NCI-H1048 (cell line): ENCODE results near the gene UBE2J2.

Experiments
- DNase-seq: peaks from one replicate; lab custom pipeline; 2025; lab: John Stamatoyannopoulos, UW

The UBE2J2 gene

GRCh38 chr1:1226566-1227362 is 46.9 kb downstream of the UBE2J2 start:
- no peak for DNase-seq

DNA sequence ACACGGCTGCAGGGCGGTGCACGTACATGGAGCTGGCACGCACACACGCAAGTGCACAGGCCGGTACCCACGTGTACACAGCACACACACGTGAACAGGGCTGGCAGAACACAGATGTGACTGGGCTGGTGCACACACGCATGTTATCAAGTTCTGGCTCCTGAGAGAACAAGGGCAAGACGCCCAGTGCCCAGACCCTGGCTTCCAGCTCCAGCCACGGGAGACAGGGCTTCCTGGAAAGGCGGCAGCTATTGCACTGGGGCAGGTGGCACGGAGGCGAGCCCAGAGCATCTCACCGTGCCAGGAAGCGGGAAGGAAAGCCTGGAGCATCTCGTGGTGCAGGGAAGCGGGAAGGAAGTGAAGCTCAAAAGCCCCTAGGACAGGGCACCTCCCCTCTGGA is 47.7 kb downstream of the UBE2J2 start:
- no peak for DNase-seq

GRCh38 chr1:1225238-1225845 is 48.3 kb downstream of the UBE2J2 start:
- DNase-seq, result no peak

DNA sequence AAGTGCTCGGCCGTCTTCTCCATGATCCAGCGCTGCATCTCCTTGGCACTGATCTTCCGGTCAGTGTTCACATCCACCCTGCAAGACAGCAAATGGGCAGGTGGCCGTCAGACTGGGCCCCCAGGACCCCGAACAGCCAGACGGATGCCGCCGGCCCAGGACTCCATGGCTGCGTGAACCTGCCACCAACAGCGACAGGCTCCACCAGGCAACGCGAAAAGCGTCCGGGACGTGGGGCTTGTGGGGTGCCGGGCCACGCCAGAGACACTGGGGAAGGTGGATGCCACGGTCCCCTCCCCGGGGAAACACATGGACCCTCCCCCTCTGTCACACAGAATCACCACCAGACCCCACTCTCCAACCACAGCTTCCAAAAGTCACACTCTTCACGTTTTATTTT is 49.8 kb downstream of the UBE2J2 start:
- no peak for DNase-seq

DNA sequence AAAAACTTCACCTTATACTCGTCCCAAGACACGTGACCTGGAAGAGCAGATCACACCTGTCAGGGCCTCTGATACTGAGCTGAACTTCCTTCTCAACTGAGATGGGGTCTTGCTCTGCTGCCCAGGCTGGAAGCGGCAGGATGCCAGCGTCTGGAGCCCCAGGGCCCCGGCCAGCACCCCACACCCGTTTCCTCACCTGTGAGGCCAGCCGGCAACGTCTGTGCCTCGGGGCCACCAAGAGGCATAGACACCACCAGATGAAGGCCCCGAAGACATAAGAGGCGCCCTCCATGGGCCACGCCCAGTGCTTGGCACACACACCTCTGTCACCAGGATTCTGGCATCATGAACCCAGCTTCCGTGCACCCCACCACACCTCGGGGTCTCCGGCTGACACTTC is 50.3 kb downstream of the UBE2J2 start:
- DNase-seq, result no peak

DNA sequence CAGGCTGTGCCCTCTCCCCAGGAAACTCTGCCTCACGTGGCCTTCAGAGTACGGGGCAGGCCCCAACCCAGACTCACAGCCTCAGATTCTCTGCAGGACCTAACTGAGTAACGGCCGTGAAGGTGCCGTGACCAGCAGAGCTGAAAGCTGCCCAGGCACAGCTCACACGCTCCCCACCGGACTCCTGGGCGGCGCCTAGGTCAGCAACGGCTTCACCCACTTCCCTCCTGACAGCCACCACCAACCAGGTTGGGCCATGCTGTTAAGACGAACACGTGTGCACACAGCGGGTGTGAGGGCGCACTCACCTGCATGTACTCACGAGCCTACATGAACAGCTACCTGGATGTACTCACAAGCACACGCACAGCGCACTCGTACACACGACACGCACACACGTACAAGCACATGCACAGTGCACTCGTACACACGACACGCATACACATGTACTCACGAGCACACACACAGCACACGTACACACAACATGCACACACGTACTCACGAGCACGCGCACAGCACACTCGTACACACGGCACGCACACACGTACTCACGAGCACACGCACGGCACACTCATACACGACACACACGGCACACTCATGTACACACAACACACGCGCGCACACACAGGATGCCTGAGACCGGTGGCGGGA is 51.0 kb downstream of the UBE2J2 start:
- DNase-seq, result no peak

- DNase-seq, result no peak
Measured at GRCh38 chr1:1221887-1222574, 51.6 kb downstream of the UBE2J2 start.

DNA sequence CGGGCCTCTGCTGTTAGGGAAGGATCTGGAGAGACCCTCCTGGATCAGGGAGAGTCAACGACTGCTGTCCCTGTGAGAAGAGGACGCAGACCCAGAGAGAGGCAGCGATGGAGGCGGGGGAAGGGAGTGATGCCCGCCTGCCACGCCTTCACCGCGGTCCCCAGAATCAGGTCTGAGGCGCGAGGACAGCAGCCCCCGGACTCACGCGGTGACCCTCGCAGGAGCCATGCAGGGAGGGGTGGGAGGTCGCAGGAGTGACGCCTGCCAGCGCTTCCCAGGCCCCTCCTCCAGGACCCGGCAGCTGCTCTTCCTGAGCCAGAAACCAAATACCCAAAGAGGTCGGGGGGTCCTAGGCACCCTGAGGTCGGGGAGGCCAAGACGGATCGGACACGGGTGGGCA is 53.5 kb downstream of the UBE2J2 start:
- no peak for DNase-seq

DNA sequence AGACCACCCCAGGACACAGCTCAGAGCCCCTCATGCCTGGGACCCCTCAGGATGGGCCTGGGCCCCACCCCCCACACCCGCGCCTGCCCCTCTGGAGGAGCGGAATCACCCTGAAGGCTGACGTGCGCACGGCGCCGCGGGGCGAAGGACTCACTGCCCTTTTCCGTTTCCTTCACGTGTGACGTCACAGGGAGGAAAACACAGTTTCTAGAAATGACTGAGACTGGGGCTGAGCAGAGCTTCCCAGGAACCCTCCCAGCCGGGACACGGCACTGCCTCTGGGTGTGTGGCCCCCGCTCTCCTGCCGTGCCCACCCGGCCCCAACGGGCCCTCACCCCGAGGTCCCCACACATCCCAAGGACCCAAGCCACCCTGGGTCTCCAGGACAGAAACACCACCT is 54.3 kb downstream of the UBE2J2 start:
- no peak for DNase-seq

DNA sequence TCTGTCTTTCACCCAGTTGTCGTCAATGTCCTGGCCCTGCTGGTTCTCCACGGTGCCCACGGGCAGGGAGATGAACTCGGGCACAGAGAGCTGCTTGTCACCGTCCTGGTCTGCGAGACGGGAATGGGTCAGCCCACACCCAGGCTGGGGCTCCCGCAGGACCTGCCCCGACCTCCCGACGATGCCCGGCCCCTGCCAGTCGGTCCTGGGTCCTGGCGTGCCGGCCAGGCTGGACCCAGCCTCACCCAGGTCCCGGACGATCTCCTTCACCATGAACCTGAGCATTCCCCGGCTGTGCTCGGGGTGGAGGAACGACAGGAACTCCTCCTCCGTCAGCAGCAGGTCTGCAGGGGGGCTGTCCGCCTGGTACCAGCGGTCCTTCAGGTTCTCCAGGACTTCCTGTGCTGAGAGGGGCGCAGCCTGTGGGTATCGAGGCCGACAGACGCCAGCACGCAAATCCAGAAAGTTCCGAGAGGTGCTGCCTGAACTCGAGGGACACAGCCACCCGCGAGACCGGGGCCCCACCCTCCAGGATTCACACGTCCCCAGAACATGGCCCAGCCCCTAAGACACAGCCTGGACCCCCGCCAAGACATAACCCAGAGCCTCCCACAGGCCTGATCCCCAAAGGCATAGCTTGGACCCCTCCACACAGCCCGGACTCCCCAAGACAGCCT is 55.0 kb downstream of the UBE2J2 start:
- no peak for DNase-seq

GRCh38 chr1:1217621-1218523 is 55.8 kb downstream of the UBE2J2 start:
- no peak for DNase-seq

DNA sequence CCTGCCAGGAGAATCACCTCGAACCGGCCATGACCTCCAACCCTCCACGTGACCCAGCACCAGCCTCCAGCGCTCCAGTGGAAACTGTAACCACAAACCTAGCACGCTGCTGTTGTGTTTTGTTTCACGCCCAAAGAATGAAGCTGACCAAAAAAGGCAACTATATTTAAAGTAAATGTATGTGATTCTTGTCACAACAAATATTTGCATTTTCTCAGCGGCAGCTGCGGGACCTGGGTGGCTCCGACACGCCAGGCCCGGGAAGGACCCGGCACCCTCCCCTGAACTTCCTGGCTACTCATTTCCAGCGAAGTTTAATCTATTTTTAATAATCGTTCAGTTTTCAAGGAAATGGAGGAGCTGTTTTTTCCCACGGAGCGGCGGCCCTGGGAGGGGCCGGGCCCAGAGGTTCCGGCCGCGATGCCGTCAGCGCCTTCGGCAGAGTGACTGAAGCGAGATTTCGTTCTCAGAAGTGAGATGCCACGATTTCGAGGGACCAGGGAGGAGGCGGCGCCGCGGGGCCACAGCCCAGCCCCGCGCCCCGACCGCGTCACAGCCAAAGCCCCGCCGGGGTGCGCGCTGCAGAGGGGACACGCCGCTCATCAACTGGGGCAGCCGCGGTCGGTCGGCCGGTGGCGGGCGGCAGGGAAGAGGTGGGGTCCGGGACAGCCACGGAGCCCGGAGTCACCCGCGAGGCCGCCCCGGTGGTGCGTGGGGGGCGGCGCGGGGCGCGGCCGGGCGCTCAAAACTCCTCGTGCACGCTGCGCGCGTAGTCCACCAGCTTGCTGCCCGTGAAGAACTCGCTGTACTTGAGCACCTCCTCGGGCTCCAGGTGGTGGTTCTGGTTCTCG is 56.7 kb downstream of the UBE2J2 start:
- DNase-seq, result no peak

GRCh38 chr1:1215881-1216605 is 57.6 kb downstream of the UBE2J2 start:
- no peak for DNase-seq

DNA sequence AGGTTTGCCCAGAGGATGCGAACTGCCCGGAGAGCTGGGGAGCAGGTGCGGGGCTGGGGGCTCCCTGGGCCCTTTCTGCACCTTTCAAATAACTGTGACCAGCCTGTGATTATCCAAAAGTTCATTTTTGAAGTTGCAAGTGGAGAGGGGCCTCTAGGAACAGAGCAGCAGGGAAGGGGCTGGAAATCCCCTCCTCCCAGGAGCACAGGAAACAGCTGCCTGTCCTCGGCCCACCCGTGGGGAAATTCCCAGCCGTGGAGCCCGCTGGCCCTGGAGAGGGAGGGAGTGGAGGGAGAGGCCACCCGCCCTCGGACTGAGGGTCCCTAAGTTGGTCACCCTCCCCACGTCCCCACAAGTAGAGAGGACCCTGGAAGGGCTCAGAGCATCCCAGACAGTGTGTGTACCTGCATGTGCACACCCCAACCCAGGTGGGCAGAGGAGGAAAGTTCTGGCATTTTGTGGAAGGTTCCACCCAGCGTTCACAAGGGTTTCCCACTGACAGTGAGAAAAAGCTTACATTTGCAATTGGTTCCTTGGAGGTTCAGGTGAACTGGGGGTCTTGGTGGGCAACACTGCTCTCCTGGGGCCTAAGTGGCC is 58.5 kb downstream of the UBE2J2 start:
- no peak for DNase-seq

GRCh38 chr1:1213345-1214265 is 60.0 kb downstream of the UBE2J2 start, which contains the start of gene TNFRSF4:
TSS of gene TNFRSF4 (minus strand) at chr1:1214153. CDS start at chr1:1214127, 26 bp downstream.
- DNase-seq, result no peak

DNA sequence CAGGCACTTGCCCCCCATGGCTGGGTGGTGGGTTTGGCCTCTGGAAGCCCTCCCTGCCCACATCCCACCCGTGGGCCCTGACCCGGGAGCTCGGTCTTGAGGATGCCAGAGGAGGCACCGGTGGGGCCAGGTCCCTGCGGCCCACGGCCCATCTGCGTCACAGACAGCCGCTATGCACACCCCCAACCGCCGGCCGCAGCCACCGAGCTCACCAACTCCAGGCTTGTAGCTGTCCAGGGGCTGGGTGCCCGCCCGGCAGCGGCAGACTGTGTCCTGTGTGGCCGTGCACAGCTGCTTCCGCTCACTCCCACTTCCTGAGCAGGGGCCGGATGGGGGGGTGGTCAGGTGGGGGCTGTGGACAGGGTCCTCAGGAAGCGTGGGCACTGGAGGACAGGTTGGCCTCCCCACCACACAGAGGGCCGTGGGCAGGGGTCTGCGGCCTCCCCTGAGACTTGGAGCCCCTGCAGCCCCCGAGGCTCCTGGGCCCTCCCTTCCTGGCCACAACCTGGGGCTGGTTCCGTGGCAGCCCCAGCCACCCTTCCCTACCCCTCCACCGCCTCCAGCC is 60.8 kb downstream of the UBE2J2 start:
- no peak for DNase-seq
